Activated T-cell treated with anti-CD3 and anti-CD28 coated beads for 24 hours (primary cell): ENCODE data around the gene TTN.

Experiments used
- DNase-seq: peaks from one replicate; pipeline ENCODE4 v3.0.0-alpha.2; 2020; ENCODE audit warnings: low read depth

The TTN gene

DNA sequence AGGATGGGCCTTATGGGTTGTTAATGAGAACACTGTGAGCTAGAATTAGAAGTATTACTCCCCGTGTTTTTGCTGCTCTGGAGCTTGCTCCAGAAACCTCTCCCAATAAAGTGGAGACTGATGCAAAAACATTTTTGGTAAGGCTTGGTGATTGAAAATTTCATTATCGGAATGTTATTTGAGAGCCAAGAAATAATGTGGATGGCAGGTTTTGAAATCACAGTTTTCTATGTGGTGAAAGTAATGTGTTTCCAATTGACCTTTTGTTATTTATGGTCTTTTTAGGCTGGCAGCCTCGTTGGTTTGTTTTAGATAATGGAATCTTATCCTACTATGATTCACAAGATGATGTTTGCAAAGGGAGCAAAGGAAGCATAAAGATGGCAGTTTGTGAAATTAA is 321.9 kb downstream of the TTN start:
- no peak for DNase-seq

DNA sequence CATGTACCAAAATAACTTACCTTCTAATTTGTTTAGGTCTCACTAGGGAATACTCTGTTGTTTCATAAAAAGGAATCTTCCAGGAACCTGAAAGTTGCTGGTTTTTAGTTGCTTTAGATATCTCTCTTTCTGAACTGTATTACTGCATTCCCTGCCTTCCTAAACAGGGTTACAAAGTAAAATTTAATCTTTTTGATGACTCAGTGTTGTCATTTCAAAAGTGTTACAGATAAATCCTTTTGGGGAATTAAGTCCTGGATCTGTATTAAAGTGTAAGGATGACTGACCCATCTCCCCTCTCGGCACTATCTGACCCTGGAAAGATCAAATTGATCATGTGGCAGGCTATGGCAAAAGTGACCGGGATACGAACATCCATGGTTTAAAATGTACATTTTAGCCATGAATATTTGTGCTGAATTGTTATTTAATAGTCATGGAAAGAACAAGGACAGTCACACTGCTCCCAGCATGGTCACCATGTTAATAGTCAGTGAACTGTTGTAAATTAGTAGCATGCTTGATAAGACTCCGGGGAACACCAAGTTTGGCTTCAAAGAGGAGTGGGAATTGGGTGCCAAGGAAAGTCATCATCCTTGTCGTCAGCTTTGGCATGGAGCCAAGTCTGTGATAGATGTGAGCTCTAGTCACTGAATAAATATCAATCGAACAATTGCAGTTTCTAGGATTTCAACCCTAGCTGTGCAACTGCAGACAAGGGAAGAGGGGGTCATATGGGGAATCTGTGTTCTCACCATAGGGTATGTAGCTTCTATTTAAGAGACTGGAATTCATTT is 322.8 kb downstream of the TTN start:
- no peak for DNase-seq

DNA sequence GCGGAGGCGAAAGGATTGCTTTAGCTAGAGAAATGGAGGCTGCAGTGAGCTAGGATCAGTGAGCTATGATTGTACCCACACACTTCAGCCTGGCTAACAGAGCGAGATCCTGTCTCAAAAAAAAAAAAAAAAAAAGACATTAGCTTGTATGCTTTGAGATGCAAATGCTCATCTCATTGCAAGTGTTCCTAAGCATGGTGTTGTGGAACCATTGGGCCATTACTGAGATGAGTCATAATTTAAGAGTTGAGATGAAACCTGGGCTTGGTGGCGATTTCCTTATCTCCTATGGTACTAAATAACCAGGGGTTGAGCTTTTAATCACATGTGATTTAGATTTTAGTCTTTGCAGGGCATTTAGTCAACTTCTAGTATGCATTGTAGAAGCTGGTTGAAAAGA is 324.8 kb downstream of the TTN start:
- DNase-seq, result no peak

DNA sequence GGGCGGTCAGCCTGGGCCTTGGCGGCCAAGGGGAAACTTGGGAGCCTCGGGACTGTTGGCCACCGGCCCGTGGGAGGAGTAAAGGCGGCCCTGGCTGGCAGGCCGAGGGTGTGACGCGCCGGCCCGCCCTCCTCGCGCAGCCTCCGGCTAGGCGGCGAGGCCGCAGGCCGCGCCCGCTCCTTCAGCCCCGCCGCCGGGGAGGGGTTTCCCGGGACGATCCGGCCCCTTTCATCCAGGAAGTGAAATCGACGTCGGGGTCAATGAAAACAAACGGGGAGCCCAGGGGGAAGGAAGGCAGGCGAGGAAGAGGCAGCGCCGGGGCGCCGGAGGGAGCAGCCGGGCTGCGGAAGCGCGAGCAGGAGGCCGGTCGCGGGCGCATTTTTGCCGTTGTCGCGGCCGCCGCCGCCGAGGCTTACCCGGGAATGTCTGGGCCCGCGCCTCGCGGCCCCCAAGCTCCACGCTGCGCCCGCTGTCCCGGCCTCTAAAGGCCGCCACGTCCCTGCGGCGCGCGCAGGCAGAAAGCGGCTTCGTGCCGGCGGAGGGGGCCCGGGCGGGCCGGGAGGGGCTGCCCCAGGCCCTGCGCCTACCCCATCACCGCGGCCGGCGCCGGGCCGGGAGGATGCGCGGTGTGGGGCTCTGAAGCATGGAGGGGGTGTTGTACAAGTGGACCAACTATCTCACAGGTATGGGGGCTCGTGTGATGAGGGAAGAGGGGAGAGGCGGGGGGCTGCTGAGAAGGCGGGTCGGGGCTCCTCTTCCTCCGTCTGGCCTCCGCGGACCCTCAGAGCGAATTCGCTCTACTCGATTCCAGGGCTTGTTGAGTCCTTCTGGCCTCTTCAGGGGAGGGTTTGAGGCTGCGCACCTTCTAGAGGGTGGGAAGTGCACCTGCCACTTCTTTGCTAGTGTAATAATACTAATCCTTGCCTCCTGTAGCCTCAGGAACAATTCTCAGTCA is 326.7 kb downstream of the TTN start, which contains the start of gene PLEKHA3:
PLEKHA3 (plus strand) TSS at position 231 of the 955 bp plus-strand sequence; CDS start at position 644, 413 bp downstream.
- DNase-seq, result peak; percentile 71

DNA sequence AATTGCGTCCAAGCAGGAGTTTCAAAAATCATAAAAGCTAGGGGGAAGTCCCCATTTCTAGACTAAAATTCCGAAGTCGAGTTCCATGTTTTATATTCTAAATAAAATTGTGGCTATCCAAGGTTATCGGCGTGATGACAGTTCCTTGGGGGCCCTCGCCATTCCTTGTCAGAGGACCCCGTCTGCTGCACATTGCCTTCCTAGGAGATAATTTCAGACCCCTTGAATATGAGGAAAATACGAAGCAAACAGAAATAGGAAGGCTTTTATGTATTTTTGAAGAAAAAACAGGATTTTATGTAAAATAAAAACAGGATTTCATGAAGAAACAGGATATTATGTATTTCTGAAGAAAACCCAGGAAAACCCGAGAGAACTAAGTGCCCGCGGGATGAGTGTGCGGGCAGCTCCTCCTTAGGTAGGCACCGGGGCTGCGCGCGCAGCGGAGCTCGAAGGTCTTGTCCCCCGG is 327.4 kb downstream of the TTN start:
- DNase-seq, result no peak

DNA sequence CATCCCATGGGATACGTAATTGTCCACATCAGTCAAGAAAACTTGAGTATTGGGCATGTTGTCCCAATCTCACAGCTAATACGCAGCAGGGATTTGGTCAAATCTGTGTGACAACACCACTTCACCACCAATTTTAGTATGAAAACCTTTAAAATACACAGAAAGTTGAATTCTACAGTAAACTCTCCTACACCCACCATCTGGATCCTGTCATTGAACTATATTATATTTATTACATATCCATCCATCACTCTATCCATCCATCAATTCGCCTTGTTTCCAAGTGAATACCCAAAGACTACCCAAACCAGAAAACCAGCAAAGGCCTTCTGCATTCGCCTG is 328.0 kb downstream of the TTN start:
- no peak for DNase-seq

DNA sequence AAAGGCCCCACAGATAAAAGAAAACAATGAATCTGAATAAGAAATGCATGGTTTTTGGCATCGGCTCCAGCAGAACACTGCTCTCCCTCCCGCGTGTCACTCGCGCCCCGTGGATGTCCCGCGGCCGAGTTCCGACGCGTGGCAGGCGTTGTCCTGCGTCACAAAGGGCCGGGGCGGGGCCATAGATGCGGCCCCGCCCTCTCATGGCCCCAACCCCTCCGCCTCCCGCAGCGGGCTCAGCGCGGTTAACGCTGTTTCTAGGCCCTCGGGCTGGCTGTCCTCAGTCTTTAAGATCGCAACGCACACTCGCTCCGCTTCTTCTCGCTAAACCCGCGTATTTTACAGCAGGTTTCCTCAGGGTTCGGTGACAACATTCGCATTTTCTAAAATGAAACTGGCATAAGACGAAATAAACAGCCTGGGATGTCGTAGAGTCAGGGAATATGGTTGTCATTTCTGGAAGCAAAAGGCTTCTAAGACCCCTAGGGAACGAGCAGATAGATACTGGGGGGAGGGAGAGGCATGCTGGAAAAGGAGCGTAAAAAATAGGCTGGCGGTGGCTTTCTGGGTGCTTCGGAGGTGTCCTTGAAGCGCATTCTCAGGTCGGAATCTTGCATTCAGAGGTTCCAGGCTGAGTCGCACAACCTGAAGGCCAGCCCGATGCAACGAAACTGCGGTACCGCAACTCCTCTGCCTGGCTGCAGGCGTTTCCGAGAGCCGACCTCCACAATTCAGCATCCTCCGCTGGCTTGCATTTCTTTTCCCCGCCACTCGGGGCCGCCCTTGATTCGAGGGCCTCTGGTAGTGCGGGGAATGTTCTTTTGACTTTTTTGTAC is 328.6 kb downstream of the TTN start, which contains the start of gene FKBP7:
FKBP7 (minus strand) TSS at position 162 of the 836 bp plus-strand sequence; CDS start at position 61, 101 bp downstream.
- DNase-seq, result peak; percentile 71

DNA sequence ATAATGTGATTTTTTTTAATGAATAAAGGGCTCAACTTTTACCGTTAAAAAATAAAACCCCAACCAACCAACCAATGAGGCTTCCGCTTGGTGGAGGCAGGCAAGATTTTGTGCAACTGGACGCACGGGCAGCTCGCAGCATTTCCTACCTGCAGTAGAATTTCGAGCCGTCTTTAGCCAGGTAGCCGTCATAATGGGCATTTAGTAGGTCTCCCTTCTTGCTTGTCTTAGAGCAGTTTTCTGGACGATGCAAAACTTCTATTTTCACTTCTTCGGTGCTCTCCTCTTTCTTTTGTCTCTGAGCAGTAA is 329.1 kb downstream of the TTN start:
- no peak for DNase-seq

DNA sequence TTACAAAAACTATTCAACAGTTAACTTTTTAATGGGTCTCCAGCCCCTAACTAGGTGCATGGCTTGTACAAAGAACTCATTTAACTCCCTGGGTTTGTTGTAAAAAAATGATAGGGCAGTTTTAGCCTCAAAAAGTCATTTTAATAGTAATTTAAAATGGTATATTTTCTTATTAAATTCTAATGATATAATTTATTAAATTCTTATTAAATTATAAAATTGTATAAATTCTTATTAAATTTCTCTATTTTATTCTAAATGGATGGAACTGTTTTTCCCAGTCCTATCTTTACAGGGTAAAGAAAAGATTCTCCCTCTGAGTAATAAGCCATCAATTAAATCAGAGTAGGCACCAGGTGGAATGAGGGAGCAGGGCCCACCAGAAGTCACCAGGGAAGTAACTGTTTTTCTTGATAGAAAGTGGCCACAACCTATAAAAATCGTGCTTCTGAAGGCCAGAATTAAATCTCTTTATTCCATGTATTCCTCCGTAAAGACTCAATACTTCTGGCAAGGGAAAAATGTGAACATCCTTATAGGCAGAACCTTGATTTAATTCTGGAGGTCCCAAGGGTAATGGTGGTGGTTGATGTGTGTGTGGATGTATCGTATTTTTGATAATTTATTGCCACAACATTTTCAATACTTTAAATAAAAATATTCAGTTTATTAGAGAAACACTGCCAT is 329.6 kb downstream of the TTN start:
- no peak for DNase-seq

DNA sequence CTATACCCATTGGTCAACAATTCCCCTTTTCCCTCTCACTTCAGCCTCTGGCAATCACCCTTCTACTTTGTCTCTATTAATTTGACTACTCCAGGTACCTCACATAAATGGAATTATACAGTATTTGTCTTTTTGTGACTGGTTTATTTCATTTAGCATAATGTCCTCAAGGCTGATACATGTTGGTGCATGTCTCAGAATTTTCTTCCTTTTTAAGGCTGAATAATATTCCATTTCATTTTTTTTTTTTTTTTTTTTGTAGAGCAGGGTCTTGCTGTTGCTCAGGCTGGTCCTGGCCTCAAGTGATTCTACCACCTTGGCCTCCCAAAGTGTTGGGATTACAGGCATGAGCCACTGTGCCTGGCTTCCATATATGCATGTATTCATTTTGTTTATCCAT is 330.7 kb downstream of the TTN start:
- DNase-seq, result no peak
